Superior temporal gyrus (tissue), 1 donor: ENCODE results near the gene CFAP74.

Experiments
- DNase-seq: peaks from one replicate; pipeline ENCODE4 v3.0.0-alpha.2; 2016; ENCODE audit errors: extremely low spot score

Gene CFAP74

GRCh38 chr1:1926886-1927660 is 76.5 kb downstream of the CFAP74 start:
- DNase-seq: no peak

- DNase-seq: no peak
These were observed 77.2 kb downstream of the CFAP74 start for GRCh38 chr1:1926346-1926811.

GRCh38 chr1:1925437-1926345 is 77.9 kb downstream of the CFAP74 start:
- no peak for DNase-seq

GRCh38 chr1:1924849-1925248 is 78.7 kb downstream of the CFAP74 start:
- no peak for DNase-seq

DNA sequence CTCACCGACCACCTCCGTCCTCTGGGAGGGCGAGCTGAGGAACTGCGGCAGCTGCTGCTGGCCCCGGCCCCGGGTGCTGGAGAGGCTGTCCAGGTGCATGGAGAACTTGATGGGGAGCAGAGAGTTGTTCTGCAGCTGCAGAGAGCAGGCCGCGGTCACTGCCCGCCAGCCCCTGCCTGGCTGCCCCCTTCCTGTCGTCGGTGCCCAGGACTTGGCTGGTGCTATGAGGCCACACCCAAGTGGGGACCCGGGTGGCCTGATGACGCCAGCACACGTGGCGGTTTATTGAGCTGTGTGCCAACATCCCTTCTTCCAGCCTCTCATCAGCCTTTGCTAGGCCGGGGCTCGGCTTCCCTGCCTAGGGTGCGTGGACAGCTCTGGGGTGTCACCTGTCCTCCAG is 79.2 kb downstream of the CFAP74 start:
- no peak for DNase-seq

DNA sequence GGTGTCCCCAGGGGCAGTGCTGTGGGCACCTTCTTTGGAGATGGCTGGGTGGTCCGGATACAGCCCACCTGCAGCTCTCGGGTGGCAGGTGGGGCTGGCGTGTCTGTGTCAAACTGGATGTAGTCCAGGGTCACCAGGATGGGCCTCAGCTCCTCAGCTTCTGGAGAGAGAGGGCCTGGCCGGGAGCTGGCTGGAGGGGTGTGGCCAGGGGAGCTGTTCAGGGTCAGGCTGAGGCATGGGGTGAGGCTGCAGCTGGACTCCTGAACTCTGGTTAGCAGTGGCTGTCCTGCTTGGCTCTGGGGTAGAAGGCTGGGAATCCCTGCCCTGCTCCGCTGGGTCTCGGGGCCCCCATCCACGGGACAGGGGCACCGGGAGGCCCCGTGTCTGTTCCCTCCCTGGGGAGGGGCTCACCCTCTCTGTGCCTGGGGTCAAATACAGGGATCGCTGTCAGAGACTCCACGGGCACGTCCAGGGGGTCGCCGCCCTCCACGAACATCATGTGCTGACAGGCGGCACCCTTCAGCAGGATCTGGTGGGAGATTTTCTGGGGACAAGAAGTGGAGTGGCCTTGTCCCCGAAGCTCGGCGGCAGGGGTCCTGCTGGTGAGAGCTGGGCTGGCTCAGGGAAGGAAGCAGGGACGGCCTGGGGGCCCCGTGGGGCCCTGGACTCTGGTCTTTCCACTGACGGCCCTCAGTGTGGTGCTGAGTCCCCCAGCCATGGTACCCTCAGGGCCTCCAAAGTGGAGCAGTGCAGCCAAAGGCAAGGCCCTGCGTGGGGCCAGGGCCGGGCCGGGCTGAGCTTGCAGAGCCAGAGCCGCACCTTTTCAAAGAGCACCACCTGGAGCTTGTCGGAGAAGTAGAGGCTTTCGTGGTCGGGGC is 80.4 kb downstream of the CFAP74 start:
- no peak for DNase-seq

GRCh38 chr1:1922702-1922955 is 81.0 kb downstream of the CFAP74 start:
- no peak for DNase-seq

- no peak for DNase-seq
These were observed 81.5 kb downstream of the CFAP74 start for GRCh38 chr1:1921901-1922701.

DNA sequence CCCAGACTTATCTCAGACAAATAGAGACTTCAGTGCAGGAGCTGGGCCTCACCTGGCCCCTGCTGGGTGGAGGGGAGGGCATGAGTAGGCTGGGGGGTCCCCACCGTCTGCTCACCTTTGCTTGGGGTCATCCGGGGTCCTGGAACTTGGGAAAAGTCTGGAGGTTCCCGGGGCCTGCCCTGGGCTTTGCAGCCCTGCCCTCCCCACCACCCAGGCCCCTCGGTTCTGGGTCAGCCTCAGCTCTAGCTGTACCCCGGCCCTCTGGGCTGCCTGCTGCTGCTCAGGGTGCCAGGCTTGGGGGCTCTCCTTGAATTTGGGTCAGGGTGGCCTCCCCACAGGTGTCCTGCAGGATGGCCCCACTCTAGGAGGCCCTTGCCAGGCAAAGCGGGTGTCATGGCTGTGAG is 82.1 kb downstream of the CFAP74 start:
- DNase-seq: no peak

DNA sequence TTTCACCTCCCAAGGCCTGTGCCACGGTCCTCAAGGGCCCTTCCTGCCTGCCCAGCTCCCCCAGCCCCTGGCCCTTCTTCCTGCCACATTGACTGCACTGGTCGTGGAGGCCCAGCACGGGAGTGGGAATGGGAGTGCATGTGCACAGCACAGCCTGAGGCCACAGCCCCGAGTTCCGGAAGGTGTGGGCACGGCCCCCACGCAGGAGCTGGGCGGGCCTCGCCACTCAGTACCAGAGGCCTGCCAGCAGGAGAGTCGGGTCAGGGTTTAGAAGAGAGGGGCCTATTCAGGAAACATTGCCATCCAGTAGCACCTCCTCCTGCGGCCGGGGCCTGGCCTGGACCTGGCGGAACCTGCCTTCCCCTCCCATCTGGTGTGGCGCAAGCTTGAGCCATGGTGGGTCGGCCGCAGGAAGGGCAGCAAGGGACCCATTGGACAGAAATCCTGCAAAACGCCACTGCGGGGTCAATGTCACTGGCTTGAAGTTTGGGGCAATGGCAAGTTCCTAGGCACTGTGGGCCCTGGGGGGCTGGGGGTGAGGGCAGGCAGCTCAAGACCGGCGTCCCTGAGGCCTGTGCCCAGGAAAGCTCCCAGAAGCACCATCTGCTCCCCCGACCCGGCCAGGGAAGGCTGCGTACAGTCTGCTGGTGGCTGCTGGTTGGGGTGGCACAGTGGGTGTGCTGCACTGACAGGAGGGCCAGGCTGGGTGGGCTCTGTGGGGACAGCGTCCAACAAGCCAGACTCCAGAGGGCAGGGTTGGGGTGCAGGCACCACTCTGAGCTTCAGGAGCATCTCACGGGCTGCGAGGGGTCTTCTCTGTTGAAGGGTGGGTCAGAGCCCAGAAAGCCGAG is 82.8 kb downstream of the CFAP74 start:
- no peak for DNase-seq

DNA sequence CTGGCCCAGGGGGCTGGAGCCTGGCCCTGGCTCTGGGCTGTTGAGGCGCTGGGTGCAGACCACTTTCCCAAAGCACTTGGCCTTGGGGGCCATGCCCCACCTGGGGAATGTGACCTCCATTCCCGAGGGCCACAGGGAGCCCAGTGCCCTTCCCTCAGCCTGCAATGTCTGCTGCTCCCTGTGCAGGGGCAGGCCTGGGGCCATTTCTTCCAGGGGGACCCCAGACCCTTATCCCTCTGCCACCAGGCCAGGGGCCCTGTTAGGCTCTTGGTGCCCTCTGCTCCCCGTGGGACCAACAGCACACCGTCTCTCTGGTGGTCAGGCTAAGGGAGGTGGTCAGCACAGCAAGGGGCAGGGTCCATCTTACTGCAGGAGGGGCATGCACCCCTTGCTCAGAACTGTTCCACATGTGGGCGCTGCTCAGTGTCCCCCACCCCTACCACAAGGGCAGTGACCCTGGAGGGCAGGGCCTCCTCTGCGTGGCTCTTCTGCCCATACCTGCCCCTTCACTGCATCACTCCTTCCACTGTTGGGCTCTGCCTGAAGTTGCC is 83.5 kb downstream of the CFAP74 start:
- no peak for DNase-seq

DNA sequence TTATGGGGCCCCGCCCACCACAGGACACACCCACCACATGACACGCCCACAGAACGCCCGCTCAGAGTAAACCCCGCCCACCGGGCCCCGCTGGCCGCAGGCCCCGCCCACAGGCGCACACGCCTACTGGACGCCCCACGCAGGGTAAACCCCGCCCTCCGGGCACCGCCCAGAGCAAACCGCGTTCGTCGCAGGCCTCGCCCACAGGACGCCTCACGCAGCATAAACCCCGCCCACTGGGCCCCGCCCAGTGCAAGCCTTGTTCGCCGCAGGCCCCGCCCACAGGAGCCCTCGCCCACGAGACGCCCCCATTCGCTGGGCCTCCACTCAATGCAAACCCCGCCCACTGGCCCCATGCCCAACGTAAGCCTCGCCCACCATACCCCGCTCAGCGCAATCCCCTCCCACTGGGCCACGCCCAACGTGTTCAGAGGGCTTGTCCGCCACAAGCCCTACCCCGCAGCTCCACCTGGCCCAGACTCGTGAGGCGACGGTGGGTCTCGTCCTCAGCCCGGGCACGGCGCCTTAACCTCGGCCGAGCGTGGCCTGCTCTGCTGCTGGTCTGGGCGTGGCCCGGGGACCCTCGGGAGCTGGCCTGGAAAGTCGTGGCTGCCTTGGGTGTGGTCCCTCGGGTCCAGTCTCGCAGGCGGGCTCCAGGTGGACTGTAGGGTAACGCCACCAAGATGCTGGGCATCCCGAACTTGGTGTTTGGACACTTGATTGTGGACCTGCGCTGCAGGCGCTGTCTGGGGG is 84.1 kb downstream of the CFAP74 start:
- peak; percentile 81 for DNase-seq

GRCh38 chr1:1918901-1919303 is 84.7 kb downstream of the CFAP74 start, which contains the start of gene TMEM52:
Gene TMEM52 (minus strand): TSS chr1:1919279. CDS start chr1:1919265, 14 bp downstream.
- DNase-seq: no peak

DNA sequence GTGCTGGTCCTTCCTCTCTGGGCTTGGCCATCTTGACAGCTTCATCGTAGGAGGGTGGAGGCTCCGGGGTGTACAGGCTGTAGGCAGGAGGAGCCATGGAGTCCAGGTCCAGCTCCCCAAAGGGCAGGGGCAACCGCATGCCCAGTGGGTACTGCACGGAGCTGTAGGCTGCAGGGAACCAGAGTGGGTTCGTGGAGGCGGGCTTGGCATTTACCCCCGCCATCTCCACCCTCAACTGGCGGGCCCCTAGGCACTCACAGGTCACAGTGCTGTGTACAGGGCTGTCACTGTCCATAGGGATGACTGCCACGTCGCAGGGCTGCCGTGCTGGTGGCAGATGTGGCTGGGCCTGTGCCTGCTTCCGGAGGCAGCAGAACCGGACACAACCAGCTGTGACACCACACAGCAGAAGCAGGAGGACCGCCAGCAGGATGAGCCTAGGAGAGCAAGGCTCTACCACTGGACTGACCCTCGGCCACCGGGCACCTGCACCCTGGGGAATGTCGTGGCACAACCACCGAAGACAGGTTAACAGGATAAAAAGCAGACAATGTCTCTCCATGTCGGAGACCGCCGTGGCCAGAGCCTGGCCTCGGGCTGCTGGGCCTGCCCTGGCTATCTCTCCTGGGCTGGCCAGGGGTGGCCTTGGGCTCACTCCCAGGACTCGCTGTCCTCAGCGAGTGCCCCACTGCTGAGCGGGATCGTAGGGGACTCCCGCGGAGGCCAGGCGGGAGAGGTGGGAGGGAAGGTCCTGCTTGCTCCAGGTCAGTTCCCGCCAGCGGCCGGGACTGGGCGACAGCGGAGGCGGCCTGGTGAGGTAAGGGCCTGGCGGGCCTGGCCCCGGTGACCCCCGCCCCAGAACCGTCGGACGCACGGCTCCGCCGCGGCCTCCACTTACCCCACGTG is 85.3 kb downstream of the CFAP74 start:
- no peak for DNase-seq

GRCh38 chr1:1917304-1917976 is 86.1 kb downstream of the CFAP74 start:
- no peak for DNase-seq

GRCh38 chr1:1916851-1917251 is 86.7 kb downstream of the CFAP74 start:
- DNase-seq: no peak
